ENCODE measurements around the gene CGB5. TPM values are rescaled to one million over a fixed set of nuclear protein-coding genes. Genes with fewer than 3 reads are reported as not detected.

The CGB5 gene
- total RNA-seq, 1 donor from 2014 or later = not detected

- H3K27me3 Mint-ChIP-seq (ENCODE audit: low read depth) = no peaks in the 10 kb centered on the region
- H3K27ac Mint-ChIP-seq (ENCODE audit: unreplicated experiment) = peak within 1 kb of the TSS; percentile 22
- peaks cover 19% of the 10 kb centered on the region for H3K4me1 Mint-ChIP-seq (ENCODE audit: low read depth)
Measured at GRCh38 chr19:49057636-49058234, 14.1 kb downstream of the CGB5 start, which contains the start of gene CGB7. TSS of gene CGB7 (minus strand) at chr19:49057749. CDS start at chr19:49055375, 2,374 bp downstream.

GRCh38 chr19:49058562-49058961 is 14.9 kb downstream of the CGB5 start:
- TF ChIP-seq CTCF (IDR thresholded peaks at IDR 0.05) = no peak
- DNase-seq (ENCODE audit: low spot score) = no peak
- H3K9me3 Mint-ChIP-seq (ENCODE audit: low read depth) = no peaks in the 10 kb centered on the region
- H3K4me3 Mint-ChIP-seq (ENCODE audit: unreplicated experiment) = peak overlapping the region; percentile 77
- no peak overlapping the region for H3K27ac Mint-ChIP-seq (ENCODE audit: unreplicated experiment)
- H3K4me1 Mint-ChIP-seq (ENCODE audit: low read depth) = peaks cover 19% of the 10 kb centered on the region
- H3K36me3 Mint-ChIP-seq (ENCODE audit: low read depth) = no peaks in the 10 kb centered on the region
- H3K27me3 Mint-ChIP-seq (ENCODE audit: low read depth) = no peaks in the 10 kb centered on the region

More at GRCh38 chr19:49057636-49058234, 14.1 kb downstream of the CGB5 start, which contains the start of gene CGB7:
- peak within 1 kb of the TSS; percentile 77 for H3K4me3 Mint-ChIP-seq (ENCODE audit: unreplicated experiment)
- no peaks in the 10 kb centered on the region for H3K9me3 Mint-ChIP-seq (ENCODE audit: low read depth)
- H3K36me3 Mint-ChIP-seq (ENCODE audit: low read depth) = no peaks in the 10 kb centered on the region
- no peak for DNase-seq (ENCODE audit: low spot score)
- TF ChIP-seq CTCF (IDR thresholded peaks at IDR 0.05) = no peak

GRCh38 chr19:49059053-49059452 is 15.4 kb downstream of the CGB5 start:
- Mint-ChIP-seq H3K36me3 (ENCODE audit: low read depth) (no peaks in the 10 kb centered on the region), H3K27ac (ENCODE audit: unreplicated experiment) (no peak overlapping the region), H3K27me3 (ENCODE audit: low read depth) (no peaks in the 10 kb centered on the region), H3K9me3 (ENCODE audit: low read depth) (no peaks in the 10 kb centered on the region), H3K4me3 (ENCODE audit: unreplicated experiment) (no peak overlapping the region), H3K4me1 (ENCODE audit: low read depth) (peaks cover 21% of the 10 kb centered on the region)
- DNase-seq (ENCODE audit: low spot score) = no peak
- TF ChIP-seq CTCF (IDR thresholded peaks at IDR 0.05) = no peak

GRCh38 chr19:49061000-49061399 is 17.4 kb downstream of the CGB5 start:
- H3K4me3 Mint-ChIP-seq (ENCODE audit: unreplicated experiment) = no peak overlapping the region
- H3K4me1 Mint-ChIP-seq (ENCODE audit: low read depth) = peaks cover 31% of the 10 kb centered on the region
- no peak for DNase-seq (ENCODE audit: low spot score)
- no peaks in the 10 kb centered on the region for H3K36me3 Mint-ChIP-seq (ENCODE audit: low read depth)
- H3K27ac Mint-ChIP-seq (ENCODE audit: unreplicated experiment) = no peak overlapping the region
- no peak for TF ChIP-seq CTCF (IDR thresholded peaks at IDR 0.05)
- peaks cover 2% of the 10 kb centered on the region for H3K27me3 Mint-ChIP-seq (ENCODE audit: low read depth)
- H3K9me3 Mint-ChIP-seq (ENCODE audit: low read depth) = no peaks in the 10 kb centered on the region

GRCh38 chr19:49061445-49061844 is 17.8 kb downstream of the CGB5 start:
- no peaks in the 10 kb centered on the region for H3K9me3 Mint-ChIP-seq (ENCODE audit: low read depth)
- no peak overlapping the region for H3K27ac Mint-ChIP-seq (ENCODE audit: unreplicated experiment)
- H3K36me3 Mint-ChIP-seq (ENCODE audit: low read depth) = no peaks in the 10 kb centered on the region
- peaks cover 2% of the 10 kb centered on the region for H3K27me3 Mint-ChIP-seq (ENCODE audit: low read depth)
- no peak for DNase-seq (ENCODE audit: low spot score)
- no peak for TF ChIP-seq CTCF (IDR thresholded peaks at IDR 0.05)
- no peak overlapping the region for H3K4me3 Mint-ChIP-seq (ENCODE audit: unreplicated experiment)
- peaks cover 27% of the 10 kb centered on the region for H3K4me1 Mint-ChIP-seq (ENCODE audit: low read depth)

Data from chondrocyte (in vitro differentiated cells).